Gastrocnemius medialis (tissue), 4 donors: Measurements from ENCODE around the gene PRR23E. TPM values are rescaled to one million over a fixed set of nuclear protein-coding genes. Genes with fewer than 3 reads are reported as not detected.

Experiments
- ATAC-seq, 2 donors: fragments of 150-250 bp; one replicate each; pipeline ENCODE4 v1.9.1; 2016
- DNase-seq, 2 donors: peaks; one replicate each; pipeline ENCODE4 v3.0.0-alpha.2; 2019
- H3K27ac ChIP-seq, 4 donors: fragments of 200-600 bp; sonication (generic); 1 replicate in 1 of 4; 2 replicates in 3 of 4; pipeline ENCODE4 v1.5.1; 2016 to 2018; ENCODE audit warnings: mild to moderate bottlenecking in 2 of 4, moderate library complexity in 1 of 4
- H3K27me3 ChIP-seq, 3 donors: fragments of 200-600 bp; sonication (generic) in 2 of 3; 1 replicate in 1 of 3; 2 replicates in 2 of 3; pipeline versions ENCODE4 v1.5.1 to v1.6.0; 2016 to 2019; ENCODE audit warnings: mild to moderate bottlenecking in 1 of 3, moderate library complexity in 1 of 3
- H3K36me3 ChIP-seq, 2 donors: fragments of 200-600 bp; sonication (generic) in 1 of 2; one replicate each; pipeline ENCODE4 v1.5.1; 2017 to 2018
- H3K4me1 ChIP-seq, 2 donors: fragments of 200-600 bp; sonication (generic) in 1 of 2; one replicate each; pipeline ENCODE4 v1.5.1; 2016 to 2017; ENCODE audit warnings: mild to moderate bottlenecking in 2 of 2
- H3K4me3 ChIP-seq, 4 donors: fragments of 200-600 bp; sonication (generic) in 3 of 4; 1 replicate in 1 of 4; 2 replicates in 3 of 4; pipeline ENCODE4 v1.5.1; 2016 to 2019; ENCODE audit warnings: mild to moderate bottlenecking in 2 of 4
- H3K9me3 ChIP-seq, 3 donors: fragments of 200-600 bp; sonication (generic) in 2 of 3; 1 replicate in 1 of 3; 2 replicates in 2 of 3; pipeline ENCODE4 v1.5.1; 2016 to 2019
- CTCF ChIP-seq, 5 experiments: fragments of 450-650 bp in 3 of 5; fragments of 200-600 bp in 2 of 5; sonication (generic) in 2 of 5; IDR thresholded peaks in 4 of 5; conservative IDR thresholded peaks in 1 of 5; 1 replicate in 4 of 5; 2 replicates in 1 of 5; pipeline ENCODE4 v1.5.1; 2016 to 2019; ENCODE audit warnings: antibody characterized with exemption in 5 of 5, mild to moderate bottlenecking in 3 of 5, moderate library complexity in 3 of 5
- POLR2A ChIP-seq, 2 donors: fragments of 450-650 bp; IDR thresholded peaks; one replicate each; pipeline ENCODE4 v1.6.1; 2017; ENCODE audit warnings: antibody characterized with exemption in 2 of 2, mild to moderate bottlenecking in 2 of 2, moderate library complexity in 2 of 2
- in situ Hi-C, 4 donors: fragments of 200-750 bp; cut with MboI; loops; one replicate each; pipeline versions ENCODE4 v1.15.0 to v1.8.0; 2017; ENCODE audit warnings: low sequenced_read_pairs in 4 of 4
- intact Hi-C: fragments of 100-400 bp; cut with DNase I; formaldehyde crosslinking; loops from one replicate; pipeline ENCODE4 v1.15.1; 2023; ENCODE audit warnings: low total_unique reads
- total RNA-seq, 4 donors: library from RNA; depleted of rRNA; stranded (reverse); fragments of >200 nt; gene quantifications; one replicate each; pipeline versions ENCODE4 v1.1.0 to v1.2.3, GENCODE V29; 2016

PRR23E gene
- total RNA-seq, 4 donors from 2014 or later = not detected

GRCh38 chr3:127221037-127221436 lies 28.1 kb downstream of the PRR23E start:
- Histone ChIP-seq H3K4me1 (no peaks in the 10 kb centered on the region), H3K4me3 (no peak overlapping the region), H3K36me3 (no peaks in the 10 kb centered on the region), H3K27me3 (peaks cover 7 to 18% (median 14%) of the 10 kb centered on the region in 3 donors), H3K27ac (no peak overlapping the region), H3K9me3 (no peaks in the 10 kb centered on the region)
- ATAC-seq = no peak
- TF ChIP-seq CTCF (IDR thresholded peaks at IDR 0.05 in 4 of 5, conservative IDR thresholded peaks at IDR 0.05 in 1 of 5) (no peak), POLR2A (IDR thresholded peaks at IDR 0.05) (no peak)
- intact Hi-C loops (no loop called here), in situ Hi-C loops (no loop called here)
- no peak for DNase-seq

GRCh38 chr3:127221446-127222035 lies 28.6 kb downstream of the PRR23E start:
- Histone ChIP-seq H3K27ac (no peak overlapping the region), H3K27me3 (peaks cover 6 to 18% (median 10%) of the 10 kb centered on the region in 3 donors), H3K36me3 (no peaks in the 10 kb centered on the region), H3K4me3 (no peak overlapping the region), H3K4me1 (no peaks in the 10 kb centered on the region), H3K9me3 (no peaks in the 10 kb centered on the region)
- no peak for TF ChIP-seq POLR2A (IDR thresholded peaks at IDR 0.05)
- no peak for TF ChIP-seq CTCF (IDR thresholded peaks at IDR 0.05 in 4 of 5, conservative IDR thresholded peaks at IDR 0.05 in 1 of 5)
- ATAC-seq = no peak
- in situ Hi-C loops = no loop called here
- no peak for DNase-seq
- intact Hi-C loops = no loop called here

- DNase-seq (no peak), ATAC-seq (no peak)
- peaks cover 3 to 14% (median 10%) of the 10 kb centered on the region in 3 donors for H3K27me3 ChIP-seq
- no peak overlapping the region for H3K27ac ChIP-seq
- no peak overlapping the region for H3K4me3 ChIP-seq
- no peaks in the 10 kb centered on the region for H3K4me1 ChIP-seq
- intact Hi-C loops (no loop called here), in situ Hi-C loops (no loop called here)
- H3K36me3 ChIP-seq = no peaks in the 10 kb centered on the region
- no peaks in the 10 kb centered on the region for H3K9me3 ChIP-seq
- TF ChIP-seq CTCF (IDR thresholded peaks at IDR 0.05 in 4 of 5, conservative IDR thresholded peaks at IDR 0.05 in 1 of 5) (no peak), POLR2A (IDR thresholded peaks at IDR 0.05) (no peak)
Observed at GRCh38 chr3:127222163-127222562, 29.2 kb downstream of the PRR23E start.

- Histone ChIP-seq H3K4me1 (no peaks in the 10 kb centered on the region), H3K36me3 (no peaks in the 10 kb centered on the region), H3K9me3 (no peaks in the 10 kb centered on the region), H3K27me3 (peaks cover 3 to 14% (median 10%) of the 10 kb centered on the region in 3 donors), H3K27ac (no peak overlapping the region), H3K4me3 (no peak overlapping the region)
- DNase-seq (no peak), ATAC-seq (no peak)
- no peak for TF ChIP-seq CTCF (IDR thresholded peaks at IDR 0.05 in 4 of 5, conservative IDR thresholded peaks at IDR 0.05 in 1 of 5)
- no peak for TF ChIP-seq POLR2A (IDR thresholded peaks at IDR 0.05)
- intact Hi-C loops = no loop called here
- in situ Hi-C loops = no loop called here
Observed at GRCh38 chr3:127222664-127223063, 29.7 kb downstream of the PRR23E start.

- no peak for TF ChIP-seq CTCF (IDR thresholded peaks at IDR 0.05 in 4 of 5, conservative IDR thresholded peaks at IDR 0.05 in 1 of 5)
- TF ChIP-seq POLR2A (IDR thresholded peaks at IDR 0.05) = no peak
- in situ Hi-C loops (no loop called here), intact Hi-C loops (no loop called here)
- Histone ChIP-seq H3K9me3 (no peaks in the 10 kb centered on the region), H3K4me1 (no peaks in the 10 kb centered on the region), H3K27me3 (peaks cover 0 to 10% (median 6%) of the 10 kb centered on the region in 3 donors), H3K27ac (no peak overlapping the region), H3K36me3 (no peaks in the 10 kb centered on the region), H3K4me3 (no peak overlapping the region)
- no peak for DNase-seq
- no peak for ATAC-seq
Observed at GRCh38 chr3:127224118-127224517, 31.2 kb downstream of the PRR23E start.
